ENCODE data around the gene EDN1.

DNA sequence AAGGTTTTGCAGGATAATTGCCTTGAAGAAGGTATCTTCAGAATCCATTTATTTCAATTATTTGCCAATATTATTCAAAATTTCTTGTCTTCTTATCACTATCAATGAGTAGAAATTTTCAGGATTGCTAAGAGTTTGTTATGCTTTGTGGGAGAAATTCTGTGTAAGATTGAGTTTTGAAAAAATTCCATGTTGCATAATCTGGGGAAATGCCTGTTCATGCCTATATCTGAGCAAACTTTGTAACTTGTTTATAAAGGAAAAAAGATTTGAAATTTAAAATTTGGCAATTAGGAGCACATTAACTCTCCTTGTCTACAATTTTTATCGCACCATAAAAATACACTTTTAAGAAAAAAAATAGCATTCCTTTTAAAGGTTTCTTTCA lies 39.8 kb upstream of the EDN1 start:
- TF ChIP-seq, protein P1, sequence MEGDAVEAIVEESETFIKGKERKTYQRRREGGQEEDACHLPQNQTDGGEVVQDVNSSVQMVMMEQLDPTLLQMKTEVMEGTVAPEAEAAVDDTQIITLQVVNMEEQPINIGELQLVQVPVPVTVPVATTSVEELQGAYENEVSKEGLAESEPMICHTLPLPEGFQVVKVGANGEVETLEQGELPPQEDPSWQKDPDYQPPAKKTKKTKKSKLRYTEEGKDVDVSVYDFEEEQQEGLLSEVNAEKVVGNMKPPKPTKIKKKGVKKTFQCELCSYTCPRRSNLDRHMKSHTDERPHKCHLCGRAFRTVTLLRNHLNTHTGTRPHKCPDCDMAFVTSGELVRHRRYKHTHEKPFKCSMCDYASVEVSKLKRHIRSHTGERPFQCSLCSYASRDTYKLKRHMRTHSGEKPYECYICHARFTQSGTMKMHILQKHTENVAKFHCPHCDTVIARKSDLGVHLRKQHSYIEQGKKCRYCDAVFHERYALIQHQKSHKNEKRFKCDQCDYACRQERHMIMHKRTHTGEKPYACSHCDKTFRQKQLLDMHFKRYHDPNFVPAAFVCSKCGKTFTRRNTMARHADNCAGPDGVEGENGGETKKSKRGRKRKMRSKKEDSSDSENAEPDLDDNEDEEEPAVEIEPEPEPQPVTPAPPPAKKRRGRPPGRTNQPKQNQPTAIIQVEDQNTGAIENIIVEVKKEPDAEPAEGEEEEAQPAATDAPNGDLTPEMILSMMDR (IDR thresholded peaks at IDR 0.05; ENCODE audit: low read depth, low read length) = no peak
- no peak for TF ChIP-seq POLR2A (IDR thresholded peaks at IDR 0.05; ENCODE audit: extremely low read depth, insufficient read length)
- TF ChIP-seq, protein P2, sequence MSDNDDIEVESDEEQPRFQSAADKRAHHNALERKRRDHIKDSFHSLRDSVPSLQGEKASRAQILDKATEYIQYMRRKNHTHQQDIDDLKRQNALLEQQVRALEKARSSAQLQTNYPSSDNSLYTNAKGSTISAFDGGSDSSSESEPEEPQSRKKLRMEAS (IDR thresholded peaks at IDR 0.05; ENCODE audit: low read depth, low read length) = no peak
- no peak for TF ChIP-seq MYC (IDR thresholded peaks at IDR 0.05; ENCODE audit: low read depth, low read length)

Data from NB4 (cell line).